HG03571 (cell line): ENCODE results near the gene ALG6.
"Not testable (repeated sequence)": the region's sequence is repeated elsewhere in the genome, so short reads cannot be mapped to it uniquely, and the experiment has no call there.

Experiments
- ATAC-seq: cut with Tn5 transposase; IDR thresholded peaks from one replicate; pipeline ENCODE4 v1.9.1; 2021; ENCODE audit not compliant: unreplicated experiment

The ALG6 gene

DNA sequence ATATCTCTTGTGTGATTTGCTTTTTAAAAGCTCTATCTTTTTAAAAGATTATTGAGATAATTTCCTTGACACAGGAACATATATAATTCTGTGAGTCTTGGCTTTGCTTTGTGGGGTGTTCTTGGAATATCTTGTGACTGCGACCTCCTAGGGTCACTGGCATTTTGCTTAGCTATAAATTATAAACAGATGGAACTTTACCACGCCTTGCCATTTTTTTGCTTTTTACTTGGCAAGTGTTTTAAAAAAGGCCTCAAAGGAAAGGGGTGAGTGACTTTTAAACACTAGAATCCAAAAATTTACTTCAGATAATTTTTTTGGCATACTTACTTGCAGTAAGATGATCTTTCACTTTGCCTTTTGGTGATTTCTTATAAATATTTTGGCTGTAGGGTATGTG is 43.6 kb downstream of the ALG6 start:
- ATAC-seq: no peak

DNA sequence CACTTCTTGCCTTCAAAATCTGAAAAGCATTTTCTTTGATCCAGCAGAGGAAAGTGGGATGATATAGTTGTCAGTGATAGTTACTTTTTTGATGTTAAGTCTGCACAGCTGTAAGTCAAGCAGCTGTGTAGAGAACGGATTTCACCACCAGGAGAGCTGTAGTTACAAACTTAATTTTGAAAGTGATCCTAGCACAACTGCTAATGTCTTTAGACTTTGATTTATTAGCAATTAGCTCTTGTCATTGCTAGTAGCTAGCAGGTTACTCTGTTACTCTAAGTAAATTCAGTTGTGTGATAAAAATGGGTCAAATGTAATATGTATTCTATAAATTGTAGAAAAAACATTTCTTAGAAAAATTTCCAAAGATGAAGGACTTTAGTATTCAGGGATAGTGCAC is 46.0 kb downstream of the ALG6 start:
- no peak for ATAC-seq

DNA sequence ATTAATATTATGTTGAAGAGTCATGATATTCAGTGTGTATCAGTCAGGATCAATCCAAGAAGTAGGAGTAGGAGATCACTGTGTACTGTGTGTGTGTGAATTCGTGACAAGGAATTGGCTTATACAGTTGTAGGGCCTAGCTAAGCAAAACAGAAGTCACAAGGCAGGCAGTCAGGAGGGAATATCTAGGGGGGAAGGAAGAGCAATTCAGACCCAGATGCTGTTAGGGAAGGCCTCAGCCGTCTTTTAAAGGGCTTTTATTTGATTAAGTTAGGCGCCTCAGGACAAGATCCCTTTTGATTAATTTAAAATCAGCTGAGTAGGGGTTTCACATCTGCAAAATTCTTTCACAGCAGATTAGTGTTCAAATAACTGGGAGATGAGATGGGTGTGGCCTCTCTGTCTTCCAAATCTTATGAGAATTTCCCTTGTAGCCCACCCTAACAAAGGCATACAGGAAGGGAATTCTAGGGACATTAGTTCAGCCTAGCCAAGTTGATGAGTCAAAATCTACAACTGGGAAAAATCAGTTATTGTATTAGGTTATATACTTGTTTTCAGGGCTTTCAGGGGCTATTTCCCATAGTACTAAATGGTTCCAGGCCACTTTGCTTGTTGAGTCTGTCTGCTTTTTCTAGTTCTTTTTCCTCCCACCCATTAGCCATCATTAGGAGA is 47.4 kb downstream of the ALG6 start:
- no peak for ATAC-seq

DNA sequence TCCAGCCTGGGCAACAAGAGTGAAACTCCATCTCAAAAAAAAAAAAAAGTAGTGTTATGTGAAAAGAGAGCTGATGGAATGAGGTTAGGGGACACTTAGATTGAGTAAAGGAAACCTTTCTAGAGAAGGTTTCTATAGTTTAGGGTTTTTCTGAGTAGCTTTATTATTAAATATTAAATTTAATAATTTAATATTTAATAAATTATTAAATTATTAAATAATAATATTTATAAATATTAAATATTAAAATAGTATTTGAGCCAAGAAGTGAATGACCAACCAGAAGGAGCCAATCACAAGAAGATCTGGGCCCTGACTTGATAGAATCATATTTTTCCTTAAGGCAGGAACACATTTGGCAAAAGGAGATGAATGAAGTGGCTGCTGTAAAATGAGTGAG is 50.7 kb downstream of the ALG6 start:
- ATAC-seq: no peak

DNA sequence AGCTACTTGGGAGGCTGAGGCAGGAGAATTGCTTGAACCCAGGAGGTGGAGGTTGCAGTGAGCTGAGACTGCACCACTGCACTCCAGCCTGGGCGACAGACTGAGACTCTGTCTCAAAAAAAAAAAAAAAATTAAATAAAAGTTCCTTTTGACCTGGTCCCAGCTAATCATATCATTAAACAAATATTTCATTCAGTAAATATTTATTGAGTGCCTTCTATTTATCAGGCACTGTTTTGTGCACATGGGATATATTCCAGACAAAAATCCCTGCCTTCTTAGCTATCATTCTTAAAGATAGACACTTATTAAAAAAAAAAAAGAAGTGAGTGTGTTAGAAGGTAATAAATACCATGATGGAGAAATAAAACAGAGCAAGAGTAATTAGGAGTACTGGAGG is 53.3 kb downstream of the ALG6 start:
- ATAC-seq: not testable (repeated sequence)

DNA sequence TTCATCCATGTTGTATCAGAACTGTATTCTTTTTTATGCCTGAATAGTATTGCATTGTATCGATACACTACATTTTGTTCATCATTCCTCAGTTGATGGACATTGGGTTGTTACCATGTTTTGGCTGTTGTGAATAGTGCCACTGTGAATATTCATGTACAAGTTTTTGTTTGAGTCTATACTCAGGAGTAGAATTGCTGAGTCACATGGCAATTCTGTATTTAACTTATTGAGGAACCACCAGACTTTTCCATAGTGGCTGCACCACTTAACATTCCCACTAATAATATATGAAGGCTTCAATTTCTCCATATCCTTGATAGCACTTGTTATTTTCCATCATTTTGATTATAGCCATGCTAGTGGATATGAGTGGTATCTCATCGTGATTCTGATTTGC is 56.2 kb downstream of the ALG6 start:
- no peak for ATAC-seq

DNA sequence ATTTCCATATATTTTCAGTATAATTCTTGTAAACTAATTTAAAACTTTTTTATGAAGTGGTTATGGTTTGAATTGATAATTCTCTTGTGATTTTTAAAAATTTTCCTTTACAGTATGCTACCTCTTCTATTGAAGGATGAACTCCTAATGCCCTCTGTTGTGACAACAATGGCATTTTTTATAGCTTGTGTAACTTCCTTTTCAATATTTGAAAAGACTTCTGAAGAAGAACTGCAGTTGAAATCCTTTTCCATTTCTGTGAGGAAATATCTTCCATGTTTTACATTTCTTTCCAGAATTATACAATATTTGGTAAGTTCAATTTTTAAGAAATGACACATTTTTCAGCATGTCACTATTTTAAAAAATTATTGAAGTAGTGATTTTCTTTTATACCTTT is 61.4 kb downstream of the ALG6 start:
- no peak for ATAC-seq

DNA sequence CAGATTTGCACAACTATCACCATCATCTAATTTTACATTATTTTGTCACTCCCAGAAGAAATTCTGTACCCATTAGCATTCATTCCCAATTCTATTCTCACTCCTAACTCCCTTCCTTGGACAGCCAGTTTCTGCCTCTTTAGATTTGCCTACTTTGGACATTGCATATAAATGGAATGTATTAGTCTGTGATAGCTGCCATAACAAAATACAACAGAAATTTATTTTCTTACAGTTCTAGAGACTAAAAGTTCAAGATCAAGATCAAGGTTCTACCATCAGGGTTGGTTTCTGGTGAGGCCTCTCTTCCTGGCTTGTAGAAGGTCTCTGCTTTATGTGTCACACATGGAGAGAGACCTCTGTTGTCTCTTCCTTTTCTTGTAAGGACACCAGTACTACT is 61.9 kb downstream of the ALG6 start:
- no peak for ATAC-seq

DNA sequence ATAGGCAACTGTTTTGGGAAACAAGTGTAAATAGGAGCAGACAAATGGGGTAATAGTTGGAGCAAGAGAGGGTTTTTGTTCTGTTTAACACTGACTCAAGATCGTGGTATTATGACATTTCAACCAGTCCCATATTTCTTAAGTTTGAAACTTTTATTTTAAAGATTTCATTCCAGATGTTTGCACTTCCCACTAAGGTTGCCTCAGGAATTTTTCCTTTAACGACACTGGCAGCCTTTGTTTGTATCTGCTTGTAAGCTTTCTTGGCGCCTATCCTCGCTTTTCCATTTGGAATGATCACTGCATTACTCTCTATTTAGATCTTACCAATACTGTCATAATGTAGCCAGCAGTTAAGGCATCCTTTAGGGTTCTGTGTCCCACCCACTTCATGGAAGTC is 67.7 kb downstream of the ALG6 start:
- ATAC-seq: no peak

DNA sequence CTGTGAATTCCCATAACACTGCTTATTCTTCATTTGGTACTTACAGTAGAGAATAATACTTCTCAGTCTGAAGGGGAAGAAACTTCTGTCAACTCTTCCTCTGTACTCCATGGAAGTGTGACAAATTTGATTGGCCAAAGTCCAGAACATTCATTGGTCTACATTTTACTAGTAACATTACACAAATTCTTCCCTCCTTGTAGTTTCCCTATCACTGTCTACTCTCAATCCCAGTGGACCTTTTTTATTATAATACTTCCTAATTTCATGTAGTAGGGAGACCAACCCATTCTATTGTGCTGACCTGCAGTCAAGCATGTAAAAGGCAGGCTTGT is 74.7 kb downstream of the ALG6 start:
- no peak for ATAC-seq

DNA sequence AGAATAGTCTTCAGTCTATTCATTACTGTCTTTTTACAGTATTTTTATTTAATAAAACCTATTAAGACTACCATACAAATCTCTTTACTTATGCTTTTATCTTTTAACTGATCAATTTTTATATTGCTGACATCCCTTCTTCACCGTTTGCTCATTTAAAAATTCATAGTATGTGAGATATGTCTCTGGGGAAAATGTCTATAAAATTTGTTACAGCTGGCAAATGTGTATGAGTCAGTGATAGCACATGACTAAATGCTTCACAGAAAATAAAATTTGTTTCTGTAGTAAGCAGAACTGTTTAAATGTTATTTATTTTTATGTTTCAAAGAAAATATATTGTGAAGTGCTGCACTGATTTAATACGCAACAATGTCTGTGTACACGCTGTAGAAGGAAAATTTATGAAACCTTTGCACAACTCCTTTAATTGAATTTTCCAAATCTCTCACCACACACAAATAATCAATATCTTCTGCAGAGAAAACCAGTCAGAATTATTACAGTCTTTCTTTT is 81.4 kb downstream of the ALG6 start:
- no peak for ATAC-seq

DNA sequence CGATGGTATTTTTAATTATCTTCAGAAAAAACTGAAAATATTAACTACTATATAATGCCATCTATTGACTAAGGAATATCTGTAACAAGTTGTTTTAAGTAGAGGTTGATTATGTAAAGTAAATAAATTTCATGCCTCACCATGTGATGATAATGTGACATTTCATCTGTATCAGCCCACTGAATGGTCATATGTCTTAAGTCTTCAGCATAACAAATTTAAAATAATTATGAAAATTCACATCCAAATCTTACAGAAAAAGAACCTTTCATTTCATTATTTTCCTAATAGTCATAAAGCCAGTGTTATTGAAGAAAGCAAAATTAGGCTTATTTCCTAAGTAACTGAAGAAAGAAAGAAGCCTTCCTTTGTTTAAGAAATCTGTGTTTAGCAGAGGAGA is 83.0 kb downstream of the ALG6 start:
- no peak for ATAC-seq

DNA sequence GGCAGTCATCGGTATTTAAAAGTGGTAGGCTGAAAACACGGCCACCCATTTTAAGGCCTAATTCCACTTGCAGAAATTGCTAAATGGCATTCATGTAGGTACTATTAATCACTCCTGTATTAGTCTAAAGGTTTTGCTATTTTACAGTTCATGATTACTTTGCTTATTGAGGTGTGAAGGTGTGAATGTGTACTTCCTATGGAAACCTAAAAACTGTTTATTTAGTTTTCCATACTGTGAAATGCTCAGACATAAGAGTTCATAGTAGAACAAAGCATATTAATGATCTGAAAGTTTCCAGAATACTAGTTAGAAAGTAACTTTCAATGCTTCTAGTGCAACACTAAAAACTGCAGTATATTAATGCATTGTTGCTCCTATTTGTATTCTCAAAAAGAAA is 85.8 kb downstream of the ALG6 start:
- no peak for ATAC-seq

DNA sequence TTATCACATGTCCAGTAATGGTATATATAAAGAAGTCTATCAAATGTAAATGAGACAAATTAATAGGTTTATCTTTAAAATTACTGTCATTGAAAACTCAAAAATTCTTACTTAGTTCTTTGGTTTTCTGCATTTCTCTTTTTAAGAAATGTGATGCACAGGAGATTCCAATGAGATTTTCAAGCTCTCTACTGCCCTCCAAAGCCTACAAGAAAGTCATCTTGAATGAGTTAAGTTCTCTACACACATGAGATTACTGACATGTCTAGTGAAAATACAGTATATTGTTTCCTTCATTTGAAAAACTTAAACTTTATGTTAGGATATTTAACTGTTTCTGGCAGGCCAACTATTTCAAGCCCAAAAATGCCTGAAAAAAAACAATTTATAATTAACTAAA is 86.8 kb downstream of the ALG6 start:
- ATAC-seq: no peak

DNA sequence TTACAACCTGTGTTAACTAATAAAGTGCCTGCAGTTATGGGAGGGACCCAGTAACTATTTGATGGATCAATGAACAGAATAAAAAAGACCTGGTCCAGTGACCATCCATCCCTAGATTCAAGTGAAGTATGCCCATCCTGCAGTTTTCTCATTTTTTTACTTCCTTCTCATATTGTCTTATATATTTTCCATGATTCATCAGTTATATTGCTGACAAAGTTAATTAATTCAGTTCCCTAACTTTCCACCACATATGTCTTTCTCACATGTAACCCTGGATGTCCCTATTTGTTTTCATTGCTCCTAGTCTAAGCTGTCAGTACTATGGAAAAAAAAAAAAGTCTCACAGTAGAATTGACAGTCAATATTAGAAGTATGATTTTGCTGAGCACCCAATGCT is 91.3 kb downstream of the ALG6 start:
- no peak for ATAC-seq

DNA sequence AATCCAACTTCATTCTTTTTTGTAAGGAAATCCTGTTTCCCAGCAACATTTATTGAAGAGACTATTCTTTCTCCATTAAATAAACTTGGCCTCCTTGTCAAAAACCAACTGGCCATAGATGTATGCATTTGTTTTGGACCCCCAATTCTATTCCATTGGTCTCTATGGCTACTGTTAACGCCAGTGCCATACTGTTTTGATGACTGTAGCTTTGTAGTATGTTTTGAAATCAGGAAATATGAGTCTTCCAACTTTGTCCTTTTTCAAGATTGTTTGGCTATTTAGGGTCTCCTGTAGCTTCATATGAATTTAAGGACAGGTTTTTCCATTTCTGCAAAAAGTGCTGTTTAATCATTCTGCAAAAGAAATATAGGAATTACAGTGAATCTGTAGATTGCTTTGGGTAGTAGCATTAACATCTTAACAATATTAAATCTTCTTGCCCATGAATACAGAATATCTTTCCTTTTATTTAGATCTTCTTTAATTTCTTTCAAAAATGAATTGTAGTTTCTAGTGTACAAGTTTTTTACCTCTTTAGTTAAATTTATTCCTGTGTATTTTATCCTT is 94.3 kb downstream of the ALG6 start:
- no peak for ATAC-seq

DNA sequence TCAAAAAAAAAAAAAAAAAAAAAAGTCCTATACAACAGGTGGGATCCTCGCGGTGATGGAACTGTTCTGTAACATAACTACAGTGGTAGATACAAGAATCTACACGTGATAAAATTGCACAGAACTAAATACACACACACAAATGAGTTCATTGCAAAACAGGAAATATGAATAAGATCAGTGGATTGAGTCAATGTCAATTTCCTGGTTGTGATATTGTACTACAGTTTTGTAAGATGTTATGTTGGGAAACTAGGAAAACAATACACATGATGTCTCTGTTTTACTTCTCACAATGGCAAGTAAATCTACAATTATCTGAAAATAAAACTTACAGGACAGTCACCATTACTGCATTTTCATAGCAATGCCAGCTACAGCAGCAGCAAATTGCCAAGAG is 95.8 kb downstream of the ALG6 start:
- no peak for ATAC-seq

DNA sequence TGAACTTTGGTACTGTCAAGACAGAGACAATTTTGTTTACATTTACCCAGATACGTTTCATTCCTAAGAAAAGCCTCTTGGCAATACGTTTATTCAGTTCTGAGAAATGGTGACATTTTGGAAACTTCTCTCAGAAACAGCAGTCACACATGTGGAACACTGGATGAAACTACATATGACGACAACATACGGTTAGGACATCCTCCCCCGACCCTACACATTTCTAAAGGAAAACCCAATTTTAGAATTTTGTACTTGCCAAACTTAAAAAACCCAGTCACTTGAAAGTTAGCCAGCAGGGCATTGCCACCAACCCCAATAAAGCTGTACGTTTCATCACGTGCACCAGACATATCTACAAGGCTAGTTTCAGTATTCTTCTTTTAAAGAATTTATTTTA is 98.8 kb downstream of the ALG6 start:
- ATAC-seq: no peak

DNA sequence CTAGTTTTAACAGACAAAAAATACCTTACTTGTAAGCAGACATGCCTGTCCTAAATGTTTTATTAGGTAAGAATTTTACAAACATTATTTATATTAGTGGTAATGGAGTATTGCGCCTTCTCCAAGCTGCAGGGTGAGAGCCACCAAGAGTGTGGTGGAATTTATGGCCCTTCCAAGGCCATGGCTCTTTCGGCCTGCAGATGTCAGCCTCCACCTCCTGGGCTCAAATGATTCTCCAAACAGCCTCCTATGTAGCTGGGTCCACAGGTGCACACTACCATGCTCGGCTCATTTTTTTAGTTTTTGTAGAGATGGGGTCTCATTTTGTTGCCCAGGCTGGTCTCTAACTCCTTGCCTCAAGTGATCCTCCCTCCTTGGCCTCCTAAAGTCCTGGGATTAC is 99.3 kb downstream of the ALG6 start:
- no peak for ATAC-seq

DNA sequence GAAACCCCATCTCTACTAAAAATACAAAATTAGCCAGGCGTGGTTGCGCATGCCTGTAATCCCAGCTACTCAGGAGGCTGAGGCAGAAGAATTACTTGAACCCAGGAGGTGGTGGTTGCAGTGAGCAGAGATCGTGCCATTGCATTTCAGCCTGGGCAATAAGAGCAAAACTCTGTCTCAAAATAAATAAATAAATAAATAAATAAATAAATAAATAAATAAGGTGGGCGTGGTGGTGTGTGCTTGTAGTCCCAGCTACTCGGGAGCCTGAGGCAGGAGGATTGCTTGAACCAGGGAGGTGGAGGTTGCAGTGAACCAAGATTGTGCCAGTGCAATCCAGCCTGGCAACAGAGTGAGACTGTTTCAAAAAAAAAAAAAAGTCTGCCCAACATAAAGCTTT is 101.3 kb downstream of the ALG6 start:
- not testable (repeated sequence) for ATAC-seq

DNA sequence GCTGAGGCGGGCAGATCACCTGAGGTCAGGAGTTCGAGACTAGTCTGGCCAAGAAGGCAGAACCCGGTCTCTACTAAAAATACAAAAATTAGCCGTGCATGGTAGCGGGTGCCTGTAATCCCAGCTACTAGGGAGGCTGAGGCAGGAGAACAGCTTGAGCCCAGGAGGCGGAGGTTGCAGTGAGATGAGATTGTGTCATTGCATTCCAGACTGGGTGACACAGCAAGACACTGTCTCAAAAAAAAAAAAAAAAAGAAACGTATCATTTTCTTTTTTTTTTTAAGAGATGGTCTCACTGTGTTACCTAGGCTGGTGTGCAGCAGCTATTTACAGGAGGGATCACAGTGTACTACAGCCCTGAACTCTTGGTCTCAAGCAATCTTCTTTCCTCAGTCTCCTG is 108.3 kb downstream of the ALG6 start:
- no peak for ATAC-seq

DNA sequence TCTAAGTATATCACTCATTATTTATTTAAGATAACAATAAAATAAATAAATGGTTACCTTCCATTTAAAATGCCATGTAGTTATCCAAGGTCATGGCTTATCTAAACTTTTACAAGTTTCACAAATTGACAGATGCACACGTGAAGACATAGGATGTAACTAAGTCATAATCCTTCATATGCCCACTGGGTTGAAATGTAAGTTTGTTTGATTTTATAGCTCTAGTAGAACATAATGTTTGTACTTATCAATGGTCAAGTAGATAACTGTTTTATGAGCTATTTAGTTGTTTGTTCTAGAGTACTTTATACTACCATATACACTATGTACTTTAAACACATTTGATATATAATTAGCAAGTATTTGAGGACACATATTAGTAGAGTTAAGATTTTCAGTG is 112.6 kb downstream of the ALG6 start:
- no peak for ATAC-seq

DNA sequence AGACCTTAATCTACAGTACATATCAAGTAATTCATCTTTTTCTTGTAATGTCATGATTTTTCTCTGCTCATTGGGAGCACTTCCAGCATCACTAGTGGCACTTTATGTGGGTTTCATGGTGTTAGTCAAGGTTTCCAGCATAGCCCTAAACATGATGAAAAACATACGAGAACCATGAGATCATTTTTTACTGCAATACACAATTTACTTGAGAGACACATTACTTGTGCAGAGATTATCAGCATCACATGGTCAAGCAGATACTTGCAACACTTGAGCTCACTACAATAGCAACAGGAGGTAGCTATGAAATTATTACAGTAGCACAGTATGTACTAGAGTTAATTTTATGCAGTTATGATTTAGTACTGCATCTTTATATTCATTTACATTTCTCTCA is 119.2 kb downstream of the ALG6 start:
- ATAC-seq: no peak
